BJ (cell line): ENCODE data around the gene EMD. TPM values are rescaled to one million over a fixed set of nuclear protein-coding genes. Genes with fewer than 3 reads are reported as not detected.

Source experiments
- CTCF ChIA-PET: fragments of 350-600 bp; formaldehyde crosslinking; extraction: SDS; loops from one replicate; lab custom pipeline; 2021; ENCODE audit warnings: antibody characterized with exemption, inconsistent platforms; lab: Yijun Ruan, JAX
- POLR2A ChIA-PET: fragments of 300-600 bp; sonication (Branson Sonifier 250); formaldehyde crosslinking; extraction: SDS; loops from one replicate; lab custom pipeline; 2021; ENCODE audit warnings: antibody characterized with exemption; lab: Charles Lee
- DNase-seq: peaks from one replicate; pipeline ENCODE4 v3.0.0-alpha.2; 2011; ENCODE audit warnings: low read depth
- H3K27me3 ChIP-seq: 2 replicates; pipeline ENCODE4 v1.6.0; 2011; ENCODE audit warnings: low read length; ENCODE audit not compliant: control insufficient read depth, insufficient read depth
- H3K36me3 ChIP-seq: 2 replicates; pipeline ENCODE4 v1.5.1; 2011; ENCODE audit warnings: low read length; ENCODE audit not compliant: control insufficient read depth, insufficient read depth
- H3K4me3 ChIP-seq: 2 replicates; pipeline ENCODE4 v1.5.1; 2011; ENCODE audit warnings: low read depth, mild to moderate bottlenecking, control low read depth, low read length
- polyA plus RNA-seq: library from polyadenylated mRNA; depleted of rRNA; stranded (reverse); fragments of >200 nt; gene quantifications from 2 replicates; pipeline ENCODE4 v1.2.3, GENCODE V29; 2011
- TF ChIP-seq, protein P1 (sequence below): IDR thresholded peaks from 2 replicates; pipeline ENCODE4 v1.5.1; 2011; ENCODE audit warnings: low read depth, mild to moderate bottlenecking, control low read depth, inconsistent platforms, low read length, moderate library complexity; ENCODE audit not compliant: insufficient read depth

Gene EMD
- polyA plus RNA-seq, 1 experiment: 71.0 TPM

DNA sequence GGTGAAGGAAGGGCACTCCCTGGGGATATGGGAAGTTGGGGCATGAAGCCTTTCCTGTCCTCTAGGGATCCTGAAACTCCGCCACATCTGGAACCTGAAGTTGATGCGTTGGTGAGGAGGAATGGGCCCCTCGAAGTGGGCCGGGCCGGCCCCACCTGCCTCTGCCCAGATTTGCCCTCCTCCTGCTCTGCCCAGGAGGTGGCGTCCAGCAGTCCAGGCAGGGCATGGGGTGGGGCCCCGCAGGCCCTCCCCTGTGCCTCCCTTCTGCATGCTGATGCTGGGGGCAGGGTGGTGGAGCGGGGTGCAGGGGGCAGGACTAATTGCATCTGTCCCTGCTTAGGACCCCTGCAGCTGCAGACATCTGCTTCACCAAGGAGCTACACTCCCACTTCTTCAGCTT is 34.0 kb downstream of the EMD start:
- ChIA-PET CTCF (no interaction called here), POLR2A (no interaction called here)
- no peak overlapping the region for H3K4me3 ChIP-seq
- no peaks in the 10 kb centered on the region; the same call in 1 of the 2 replicates for H3K36me3 ChIP-seq
- TF ChIP-seq, protein P1, sequence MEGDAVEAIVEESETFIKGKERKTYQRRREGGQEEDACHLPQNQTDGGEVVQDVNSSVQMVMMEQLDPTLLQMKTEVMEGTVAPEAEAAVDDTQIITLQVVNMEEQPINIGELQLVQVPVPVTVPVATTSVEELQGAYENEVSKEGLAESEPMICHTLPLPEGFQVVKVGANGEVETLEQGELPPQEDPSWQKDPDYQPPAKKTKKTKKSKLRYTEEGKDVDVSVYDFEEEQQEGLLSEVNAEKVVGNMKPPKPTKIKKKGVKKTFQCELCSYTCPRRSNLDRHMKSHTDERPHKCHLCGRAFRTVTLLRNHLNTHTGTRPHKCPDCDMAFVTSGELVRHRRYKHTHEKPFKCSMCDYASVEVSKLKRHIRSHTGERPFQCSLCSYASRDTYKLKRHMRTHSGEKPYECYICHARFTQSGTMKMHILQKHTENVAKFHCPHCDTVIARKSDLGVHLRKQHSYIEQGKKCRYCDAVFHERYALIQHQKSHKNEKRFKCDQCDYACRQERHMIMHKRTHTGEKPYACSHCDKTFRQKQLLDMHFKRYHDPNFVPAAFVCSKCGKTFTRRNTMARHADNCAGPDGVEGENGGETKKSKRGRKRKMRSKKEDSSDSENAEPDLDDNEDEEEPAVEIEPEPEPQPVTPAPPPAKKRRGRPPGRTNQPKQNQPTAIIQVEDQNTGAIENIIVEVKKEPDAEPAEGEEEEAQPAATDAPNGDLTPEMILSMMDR: no peak
- no peaks in the 10 kb centered on the region for H3K27me3 ChIP-seq
- no peak for DNase-seq

DNA sequence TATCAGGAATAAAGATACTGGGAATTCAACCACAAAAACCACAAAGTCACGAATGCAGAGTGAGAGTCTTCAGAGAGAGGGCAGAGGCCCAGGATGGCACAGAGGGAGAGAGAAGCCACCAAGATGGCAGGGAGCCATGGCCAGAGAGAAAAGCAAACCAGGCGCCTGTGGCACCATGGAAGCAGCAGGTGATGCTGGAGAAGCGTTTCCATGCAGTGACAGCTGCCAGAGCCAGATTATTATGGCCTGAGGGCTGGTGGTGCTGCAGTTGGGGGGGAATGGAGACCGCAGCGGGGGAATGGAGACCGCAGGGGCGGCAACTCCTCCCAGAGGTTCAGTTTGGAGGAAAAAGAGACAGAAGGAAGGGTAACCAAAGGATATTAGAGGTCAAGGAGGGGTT is 38.1 kb downstream of the EMD start:
- ChIA-PET CTCF (no interaction called here), POLR2A (no interaction called here)
- H3K36me3 ChIP-seq: no peaks in the 10 kb centered on the region; the same call in 1 of the 2 replicates
- H3K27me3 ChIP-seq: no peaks in the 10 kb centered on the region
- no peak overlapping the region for H3K4me3 ChIP-seq
- TF ChIP-seq, protein P1: no peak
- no peak for DNase-seq

GRCh38 chrX:154419189-154419588 is 40.1 kb downstream of the EMD start:
- H3K36me3 ChIP-seq: no peaks in the 10 kb centered on the region; the same call in 1 of the 2 replicates
- DNase-seq: no peak
- ChIA-PET CTCF (no interaction called here), POLR2A (no interaction called here)
- no peaks in the 10 kb centered on the region for H3K27me3 ChIP-seq
- TF ChIP-seq, protein P1: no peak
- H3K4me3 ChIP-seq: no peak overlapping the region

GRCh38 chrX:154419688-154420401 is 40.8 kb downstream of the EMD start:
- no peak for DNase-seq
- TF ChIP-seq, protein P1: no peak
- ChIA-PET CTCF (no interaction called here), POLR2A (no interaction called here)
- Histone ChIP-seq H3K27me3 (no peaks in the 10 kb centered on the region), H3K4me3 (no peak overlapping the region), H3K36me3 (no peaks in the 10 kb centered on the region; the same call in 1 of the 2 replicates)

- POLR2A ChIA-PET: no interaction called here
- Histone ChIP-seq H3K36me3 (no peaks in the 10 kb centered on the region; the same call in 1 of the 2 replicates), H3K27me3 (no peaks in the 10 kb centered on the region), H3K4me3 (no peak overlapping the region)
- CTCF ChIA-PET: interaction anchor here (1.5 kb wide), 1 partner anchor 13 kb away, joined by 3 read pairs; no protein-coding TSS in a partner anchor
- no peak for DNase-seq
- TF ChIP-seq, protein P1: no peak
These were observed 41.3 kb downstream of the EMD start for GRCh38 chrX:154420402-154420756.
